Measurements from ENCODE around the gene NSD2. TPM values are rescaled to one million over a fixed set of nuclear protein-coding genes. Genes with fewer than 3 reads are reported as not detected.

NSD2 gene
- total and polyA plus RNA-seq, 3 donors from 2014 or later = 108 to 144 (median 124) TPM

DNA sequence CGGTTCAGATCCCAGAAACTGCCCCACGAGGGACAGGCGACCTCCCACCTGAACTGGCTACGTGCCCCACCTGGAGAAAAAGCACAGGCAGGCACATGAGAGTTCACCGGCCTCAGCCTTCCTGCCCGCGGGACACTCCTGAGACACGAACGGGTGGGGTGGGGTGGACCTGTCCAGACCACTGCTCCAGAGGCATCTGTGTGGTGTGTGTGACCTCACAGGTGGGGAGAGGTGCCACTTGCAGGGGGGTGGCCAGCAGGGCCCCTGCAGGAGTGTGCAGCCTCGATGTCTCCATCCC, 119.1 kb downstream of the NSD2 start:
- 86 to 92% methylated on average over 9 to 10 of the region's 10 CpGs for WGBS, 2 donors
- Histone ChIP-seq H3K27ac (no peak overlapping the region), H3K36me3 (ENCODE audit: low read depth, missing control alignments) (no peaks in the 10 kb centered on the region), H3K4me3 (no peak overlapping the region), H3K27me3 (no peaks in the 10 kb centered on the region), H3K9me3 (no peaks in the 10 kb centered on the region), H3K4me1 (peaks cover 4% of the 10 kb centered on the region)
- TF ChIP-seq CTCF (IDR thresholded peaks at IDR 0.05) (no peak), POLR2A (IDR thresholded peaks at IDR 0.05) (no peak)
- DNase-seq = peak; percentile 12
- intact Hi-C loops (cut with DNase I; ENCODE audit: low total_unique reads) = no loop called here

- no peaks in the 10 kb centered on the region for H3K9me3 ChIP-seq
- H3K27ac ChIP-seq = no peak overlapping the region
- 86 to 89% methylated on average over 5 of the region's 5 CpGs for WGBS, 2 donors
- peaks cover 4% of the 10 kb centered on the region for H3K4me1 ChIP-seq
- H3K4me3 ChIP-seq = no peak overlapping the region
- intact Hi-C loops (cut with DNase I; ENCODE audit: low total_unique reads) = no loop called here
- peak; percentile 2 for DNase-seq
- no peak for TF ChIP-seq CTCF (IDR thresholded peaks at IDR 0.05)
- TF ChIP-seq POLR2A (IDR thresholded peaks at IDR 0.05) = no peak
- H3K27me3 ChIP-seq = no peaks in the 10 kb centered on the region
- no peaks in the 10 kb centered on the region for H3K36me3 ChIP-seq (ENCODE audit: low read depth, missing control alignments)
Measured at GRCh38 chr4:1990676-1991075, 119.5 kb downstream of the NSD2 start.

- DNase-seq = peak; percentile 8
- TF ChIP-seq POLR2A (IDR thresholded peaks at IDR 0.05) (no peak), CTCF (IDR thresholded peaks at IDR 0.05) (no peak)
- Histone ChIP-seq H3K4me3 (no peak overlapping the region), H3K36me3 (ENCODE audit: low read depth, missing control alignments) (no peaks in the 10 kb centered on the region), H3K27ac (no peak overlapping the region), H3K4me1 (peaks cover 4% of the 10 kb centered on the region), H3K9me3 (no peaks in the 10 kb centered on the region), H3K27me3 (no peaks in the 10 kb centered on the region)
- 87 to 89% methylated on average over 11 of the region's 11 CpGs for WGBS, 2 donors
- intact Hi-C loops (cut with DNase I; ENCODE audit: low total_unique reads) = no loop called here
Measured at GRCh38 chr4:1991087-1991486, 119.9 kb downstream of the NSD2 start.

DNA sequence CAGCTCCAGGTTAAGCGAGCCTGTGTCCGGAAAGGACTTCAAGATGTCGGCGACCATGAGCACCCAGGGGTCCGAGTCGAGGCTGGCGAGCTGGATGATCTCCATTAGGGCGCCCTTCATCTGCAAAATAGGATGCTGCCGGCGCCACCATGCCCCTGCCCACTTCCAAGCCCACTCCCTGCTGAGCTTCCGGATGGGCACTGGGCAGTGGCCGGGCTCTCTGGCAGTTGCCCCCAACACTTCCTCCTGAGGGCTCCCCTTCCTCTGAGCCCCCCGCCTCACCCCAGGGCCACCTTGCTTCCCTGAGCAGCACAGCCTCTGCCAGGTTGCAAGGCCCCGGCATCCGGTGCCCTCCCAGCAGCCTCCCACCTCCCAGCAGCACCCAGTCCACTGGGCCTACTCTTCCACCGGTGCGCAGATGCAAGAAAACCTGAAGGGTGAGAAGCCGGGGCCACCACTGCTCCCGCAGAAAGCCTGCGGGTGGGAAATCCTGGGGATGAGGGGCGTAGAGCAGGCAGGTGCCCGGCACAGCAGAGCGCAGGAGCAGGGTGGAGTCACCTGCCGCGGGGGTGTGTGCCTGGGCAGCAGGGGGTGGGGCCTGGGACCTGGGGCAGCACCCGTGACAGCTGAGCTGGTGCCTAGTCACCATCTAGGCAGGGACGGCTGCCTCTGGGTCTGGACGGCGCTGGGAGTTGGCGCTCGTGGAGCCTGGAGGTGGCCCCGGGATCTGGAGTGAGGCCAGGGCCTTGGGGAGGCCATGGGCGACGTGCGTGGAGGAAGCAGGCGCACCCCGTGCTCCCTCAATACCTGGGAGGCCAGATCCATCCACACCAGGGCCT, 120.6 kb downstream of the NSD2 start:
- peak; percentile 15 for DNase-seq
- no peaks in the 10 kb centered on the region for H3K36me3 ChIP-seq (ENCODE audit: low read depth, missing control alignments)
- WGBS, 2 donors = 77 to 89% methylated on average over 10 to 37 of the region's 37 CpGs
- peaks cover 4% of the 10 kb centered on the region for H3K4me1 ChIP-seq
- intact Hi-C loops (cut with DNase I; ENCODE audit: low total_unique reads) = no loop called here
- no peak overlapping the region for H3K27ac ChIP-seq
- peak overlapping the region in 1 of 2 donors; percentile 37 for H3K4me3 ChIP-seq
- TF ChIP-seq CTCF (IDR thresholded peaks at IDR 0.05) = no peak
- no peaks in the 10 kb centered on the region for H3K27me3 ChIP-seq
- H3K9me3 ChIP-seq = no peaks in the 10 kb centered on the region

Measured in testis (tissue), 3 donors.